MM.1S (cell line): ENCODE results near the gene TERB1.

Experiments
- DNase-seq: peaks from one replicate; pipeline ENCODE4 v3.0.0-alpha.2; 2015
- H2AFZ ChIP-seq: fragments of 300-600 bp; sonication (generic); 2 replicates; pipeline ENCODE4 v1.6.0; 2016; ENCODE audit warnings: antibody characterized with exemption, low read length
- H3F3A ChIP-seq: fragments of 300-600 bp; sonication (generic); 2 replicates; pipeline ENCODE4 v1.6.1; 2016; ENCODE audit warnings: mild to moderate bottlenecking, antibody characterized with exemption, low read length, moderate library complexity, mixed read lengths; ENCODE audit not compliant: insufficient read depth
- H3K27ac ChIP-seq: fragments of 300-600 bp; sonication (generic); 2 replicates; pipeline ENCODE4 v1.5.1; 2016; ENCODE audit warnings: mild to moderate bottlenecking, low read length
- H3K27me3 ChIP-seq: fragments of 300-600 bp; sonication (generic); replicated peaks from 2 replicates; pipeline ENCODE4 v1.6.0; 2016; ENCODE audit warnings: low read length; ENCODE audit not compliant: insufficient read depth
- H3K36me3 ChIP-seq: fragments of 300-600 bp; sonication (generic); replicated peaks from 2 replicates; pipeline ENCODE4 v1.6.1; 2016; ENCODE audit warnings: mild to moderate bottlenecking, low read length, mixed read lengths; ENCODE audit not compliant: insufficient read depth
- H3K4me1 ChIP-seq: fragments of 300-600 bp; sonication (generic); 2 replicates; pipeline ENCODE4 v1.6.1; 2016; ENCODE audit warnings: low read length, mixed read lengths
- H3K4me2 ChIP-seq: fragments of 300-600 bp; sonication (generic); 2 replicates; pipeline ENCODE4 v1.6.0; 2016; ENCODE audit warnings: low read depth, low read length
- H3K4me3 ChIP-seq: fragments of 300-600 bp; sonication (generic); 2 replicates; pipeline ENCODE4 v1.5.1; 2016; ENCODE audit warnings: low read length, mixed read lengths
- H3K79me2 ChIP-seq: fragments of 300-600 bp; sonication (generic); 2 replicates; pipeline ENCODE4 v1.6.1; 2016; ENCODE audit warnings: mixed run types, low read length, mixed read lengths
- H3K9ac ChIP-seq: fragments of 300-600 bp; sonication (generic); 2 replicates; pipeline ENCODE4 v1.6.1; 2016; ENCODE audit warnings: low read length, mixed read lengths
- H3K9me2 ChIP-seq: fragments of 300-600 bp; sonication (generic); replicated peaks from 2 replicates; pipeline ENCODE4 v1.6.1; 2016; ENCODE audit warnings: mild to moderate bottlenecking, low read length, mixed read lengths; ENCODE audit not compliant: insufficient read depth
- H3K9me3 ChIP-seq: fragments of 300-600 bp; sonication (generic); replicated peaks from 2 replicates; pipeline ENCODE4 v1.6.1; 2016; ENCODE audit warnings: mild to moderate bottlenecking, low read length, mixed read lengths; ENCODE audit not compliant: insufficient read depth
- H4K20me1 ChIP-seq: fragments of 300-600 bp; sonication (generic); 2 replicates; pipeline ENCODE4 v1.6.1; 2016; ENCODE audit warnings: mild to moderate bottlenecking, low read length, moderate library complexity, mixed read lengths; ENCODE audit not compliant: insufficient read depth
- EZH2 ChIP-seq: fragments of 300-600 bp; sonication (generic); optimal IDR thresholded peaks from 2 replicates; pipeline ENCODE3; 2017; ENCODE audit warnings: low read depth, mild to moderate bottlenecking, antibody characterized with exemption, low read length, mixed read lengths
- EZH2phosphoT487 ChIP-seq: fragments of 300-600 bp; sonication (generic); IDR thresholded peaks from 2 replicates; pipeline ENCODE4 v1.6.1; 2018; ENCODE audit warnings: antibody characterized with exemption, low read length
- TF ChIP-seq, protein P1 (sequence below): fragments of 300-600 bp; sonication (generic); IDR thresholded peaks from 2 replicates; pipeline ENCODE4 v1.5.1; 2016; ENCODE audit warnings: antibody characterized with exemption, low read length, mixed read lengths

The TERB1 gene

DNA sequence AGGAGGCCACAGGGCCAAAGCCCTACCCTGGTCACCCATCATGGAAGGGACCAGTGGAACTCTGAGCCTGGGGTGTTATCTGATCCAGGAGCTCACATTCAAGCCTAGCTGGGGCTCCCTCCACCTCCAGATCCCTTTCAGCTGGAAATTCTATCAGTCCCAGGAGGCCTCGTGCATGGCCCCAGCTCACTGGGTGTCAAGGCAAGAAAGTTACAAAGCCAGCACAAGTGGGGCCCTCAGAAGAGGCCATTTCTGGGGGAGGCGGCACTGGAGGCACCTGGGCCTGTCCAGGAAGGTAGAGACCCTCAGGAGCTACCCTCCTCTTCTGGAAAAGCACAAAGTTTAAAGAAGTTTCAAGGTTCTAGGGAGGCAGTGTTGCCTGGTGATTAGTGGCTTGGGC, 47.6 kb upstream of the TERB1 start:
- Histone ChIP-seq H3K9me3 (no peaks in the 10 kb centered on the region), H3K9ac (no peak overlapping the region), H4K20me1 (no peaks in the 10 kb centered on the region), H3K9me2 (no peaks in the 10 kb centered on the region), H3K4me1 (no peaks in the 10 kb centered on the region), H3K79me2 (no peaks in the 10 kb centered on the region), H3F3A (no peaks in the 10 kb centered on the region), H3K27me3 (no peaks in the 10 kb centered on the region), H3K27ac (no peak overlapping the region), H3K4me3 (no peak overlapping the region), H2AFZ (no peak overlapping the region), H3K36me3 (no peaks in the 10 kb centered on the region), H3K4me2 (no peak overlapping the region)
- DNase-seq, result no peak
- TF ChIP-seq EZH2phosphoT487 (no peak), EZH2 (no peak)
- TF ChIP-seq, protein P1, sequence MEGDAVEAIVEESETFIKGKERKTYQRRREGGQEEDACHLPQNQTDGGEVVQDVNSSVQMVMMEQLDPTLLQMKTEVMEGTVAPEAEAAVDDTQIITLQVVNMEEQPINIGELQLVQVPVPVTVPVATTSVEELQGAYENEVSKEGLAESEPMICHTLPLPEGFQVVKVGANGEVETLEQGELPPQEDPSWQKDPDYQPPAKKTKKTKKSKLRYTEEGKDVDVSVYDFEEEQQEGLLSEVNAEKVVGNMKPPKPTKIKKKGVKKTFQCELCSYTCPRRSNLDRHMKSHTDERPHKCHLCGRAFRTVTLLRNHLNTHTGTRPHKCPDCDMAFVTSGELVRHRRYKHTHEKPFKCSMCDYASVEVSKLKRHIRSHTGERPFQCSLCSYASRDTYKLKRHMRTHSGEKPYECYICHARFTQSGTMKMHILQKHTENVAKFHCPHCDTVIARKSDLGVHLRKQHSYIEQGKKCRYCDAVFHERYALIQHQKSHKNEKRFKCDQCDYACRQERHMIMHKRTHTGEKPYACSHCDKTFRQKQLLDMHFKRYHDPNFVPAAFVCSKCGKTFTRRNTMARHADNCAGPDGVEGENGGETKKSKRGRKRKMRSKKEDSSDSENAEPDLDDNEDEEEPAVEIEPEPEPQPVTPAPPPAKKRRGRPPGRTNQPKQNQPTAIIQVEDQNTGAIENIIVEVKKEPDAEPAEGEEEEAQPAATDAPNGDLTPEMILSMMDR, result no peak

DNA sequence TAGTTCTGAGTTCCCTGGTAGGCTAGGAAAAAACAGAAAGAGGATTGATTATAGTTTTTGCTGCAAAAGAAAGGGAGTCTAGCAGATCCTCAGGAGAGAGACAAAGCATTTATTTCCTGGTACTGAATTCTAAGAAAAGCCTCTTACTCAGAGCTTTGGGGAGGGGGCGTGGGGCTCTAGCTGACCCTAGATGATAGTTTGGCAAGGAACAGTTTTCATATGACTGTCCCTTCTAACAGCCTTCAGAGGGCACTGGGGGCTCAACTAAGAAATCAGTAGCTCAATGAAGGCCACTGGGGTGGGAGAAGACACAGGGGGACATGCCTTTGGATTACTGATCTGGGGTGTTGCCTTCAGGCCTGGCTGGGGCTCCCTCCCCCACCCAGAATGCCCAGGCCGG, 46.8 kb upstream of the TERB1 start:
- Histone ChIP-seq H3K9me3 (no peaks in the 10 kb centered on the region), H3K4me2 (no peak overlapping the region), H3K4me1 (no peaks in the 10 kb centered on the region), H3K9ac (no peak overlapping the region), H3F3A (no peaks in the 10 kb centered on the region), H3K27me3 (no peaks in the 10 kb centered on the region), H3K27ac (no peak overlapping the region), H3K79me2 (no peaks in the 10 kb centered on the region), H2AFZ (no peak overlapping the region), H3K9me2 (no peaks in the 10 kb centered on the region), H3K36me3 (no peaks in the 10 kb centered on the region), H4K20me1 (no peaks in the 10 kb centered on the region), H3K4me3 (no peak overlapping the region)
- DNase-seq, result no peak
- TF ChIP-seq, protein P1, result no peak

DNA sequence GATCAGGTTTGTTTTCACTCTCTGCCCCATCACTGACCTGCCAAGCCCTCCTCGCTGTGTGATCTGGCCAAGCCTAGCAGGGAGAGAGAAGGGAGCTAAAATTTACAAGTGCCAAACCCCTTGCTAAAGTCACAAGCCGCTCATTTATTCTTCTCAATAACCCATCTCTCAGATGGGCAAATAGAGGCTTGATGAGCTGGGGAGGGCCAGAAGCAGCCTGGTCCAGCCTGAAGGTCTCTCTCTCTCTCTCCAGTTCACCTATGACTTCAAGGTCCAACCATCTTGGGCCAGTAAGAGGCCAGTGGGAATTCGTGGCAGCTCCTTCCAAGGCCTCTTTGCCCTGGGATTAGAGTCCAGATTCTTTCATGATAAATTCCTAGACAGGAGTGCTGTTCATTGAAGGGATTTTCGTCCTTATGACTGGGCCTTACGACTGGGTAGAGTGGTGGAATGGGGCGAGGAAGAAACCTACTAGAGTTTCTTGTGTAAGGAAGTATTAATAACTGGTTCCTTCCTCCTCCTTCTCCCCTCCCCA, 46.2 kb upstream of the TERB1 start:
- no peak overlapping the region for H3K27ac ChIP-seq
- H2AFZ ChIP-seq, result no peak overlapping the region
- H3K4me1 ChIP-seq, result no peaks in the 10 kb centered on the region
- no peaks in the 10 kb centered on the region for H3K9me2 ChIP-seq
- TF ChIP-seq, protein P1, result no peak
- TF ChIP-seq EZH2phosphoT487 (no peak), EZH2 (no peak)
- H3K4me2 ChIP-seq, result no peak overlapping the region
- no peak overlapping the region for H3K4me3 ChIP-seq
- no peaks in the 10 kb centered on the region for H3K36me3 ChIP-seq
- no peaks in the 10 kb centered on the region for H3K27me3 ChIP-seq
- no peaks in the 10 kb centered on the region for H4K20me1 ChIP-seq
- H3K9me3 ChIP-seq, result no peaks in the 10 kb centered on the region
- no peaks in the 10 kb centered on the region for H3K79me2 ChIP-seq
- DNase-seq, result no peak
- H3K9ac ChIP-seq, result no peak overlapping the region
- H3F3A ChIP-seq, result no peaks in the 10 kb centered on the region

DNA sequence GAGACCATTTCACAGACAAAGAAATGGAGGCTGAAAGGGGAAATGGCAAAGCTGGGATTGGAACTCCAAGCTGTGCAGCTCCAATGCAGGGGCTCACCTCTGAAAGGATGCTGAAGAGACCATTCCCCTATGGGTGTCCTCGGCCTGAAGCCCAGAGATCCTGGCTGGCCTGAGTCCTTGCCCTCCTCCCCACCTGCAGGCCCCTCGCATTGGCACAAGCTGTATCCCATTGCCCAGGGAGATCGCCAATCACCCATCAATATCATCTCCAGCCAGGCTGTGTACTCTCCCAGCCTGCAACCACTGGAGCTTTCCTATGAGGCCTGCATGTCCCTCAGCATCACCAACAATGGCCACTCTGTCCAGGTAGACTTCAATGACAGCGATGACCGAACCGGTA, 45.4 kb upstream of the TERB1 start:
- no peaks in the 10 kb centered on the region for H3K27me3 ChIP-seq
- no peak overlapping the region for H3K27ac ChIP-seq
- no peaks in the 10 kb centered on the region for H3K36me3 ChIP-seq
- H4K20me1 ChIP-seq, result no peaks in the 10 kb centered on the region
- no peaks in the 10 kb centered on the region for H3K9me2 ChIP-seq
- TF ChIP-seq EZH2 (no peak), EZH2phosphoT487 (no peak)
- TF ChIP-seq, protein P1, result no peak
- DNase-seq, result no peak
- H3F3A ChIP-seq, result no peaks in the 10 kb centered on the region
- H2AFZ ChIP-seq, result no peak overlapping the region
- no peak overlapping the region for H3K4me3 ChIP-seq
- H3K4me1 ChIP-seq, result no peaks in the 10 kb centered on the region
- H3K9me3 ChIP-seq, result no peaks in the 10 kb centered on the region
- no peak overlapping the region for H3K9ac ChIP-seq
- H3K79me2 ChIP-seq, result no peaks in the 10 kb centered on the region
- no peak overlapping the region for H3K4me2 ChIP-seq
